Peyer's patch (tissue), 4 donors: ENCODE measurements around the gene TYRP1. TPM values are rescaled to one million over a fixed set of nuclear protein-coding genes. Genes with fewer than 3 reads are reported as not detected.

Experiments used
- DNase-seq, 3 donors: peaks; one replicate each; pipeline ENCODE4 v3.0.0-alpha.2; 2017 to 2019
- H3K27ac ChIP-seq, 4 donors: fragments of 200-600 bp; sonication (generic); one replicate each; pipeline ENCODE4 v1.5.1; 2016 to 2019
- H3K27me3 ChIP-seq, 2 donors: fragments of 200-600 bp; sonication (generic); one replicate each; pipeline ENCODE4 v1.5.1; 2019
- H3K36me3 ChIP-seq, 3 donors: fragments of 200-600 bp; sonication (generic); one replicate each; pipeline ENCODE4 v1.5.1; 2016 to 2019
- H3K4me1 ChIP-seq, 4 donors: fragments of 200-600 bp; sonication (generic); one replicate each; pipeline ENCODE4 v1.5.1; 2016 to 2019
- H3K4me3 ChIP-seq, 4 donors: fragments of 200-600 bp; sonication (generic); 1 replicate in 3 of 4; 2 replicates in 1 of 4; pipeline ENCODE4 v1.5.1; 2016 to 2019; ENCODE audit warnings: mild to moderate bottlenecking in 1 of 4
- H3K9me3 ChIP-seq, 4 donors: fragments of 200-600 bp; sonication (generic); one replicate each; pipeline ENCODE4 v1.5.1; 2016 to 2019; ENCODE audit warnings: mild to moderate bottlenecking in 1 of 4
- CTCF ChIP-seq, 6 experiments: fragments of 450-650 bp in 4 of 6; fragments of 200-600 bp in 2 of 6; sonication (generic) in 1 of 6; IDR thresholded peaks; one replicate each; pipeline ENCODE4 v1.5.1; 2017 to 2019; ENCODE audit warnings: antibody characterized with exemption in 6 of 6, mild to moderate bottlenecking in 3 of 6, moderate library complexity in 1 of 6
- POLR2A ChIP-seq, 2 donors: fragments of 450-650 bp; IDR thresholded peaks; one replicate each; pipeline ENCODE4 v1.5.1; 2017; ENCODE audit warnings: antibody characterized with exemption in 2 of 2, mild to moderate bottlenecking in 2 of 2, moderate library complexity in 2 of 2
- total RNA-seq, 4 donors: library from RNA; depleted of rRNA; stranded (reverse); fragments of >200 nt; gene quantifications; one replicate each; pipeline ENCODE4 v1.1.0, GENCODE V29; 2016

TYRP1 gene
- total RNA-seq, 4 donors from 2014 or later = 0.70 to 2.5 (median 0.80) TPM; not detected in 1

- H3K4me3 ChIP-seq = no peak overlapping the region
- H3K36me3 ChIP-seq = no peaks in the 10 kb centered on the region
- no peak for DNase-seq
- H3K9me3 ChIP-seq = no peaks in the 10 kb centered on the region
- no peaks in the 10 kb centered on the region for H3K4me1 ChIP-seq
- no peaks in the 10 kb centered on the region for H3K27me3 ChIP-seq
- H3K27ac ChIP-seq = no peak overlapping the region
- TF ChIP-seq POLR2A (IDR thresholded peaks at IDR 0.05) (no peak), CTCF (IDR thresholded peaks at IDR 0.05) (no peak)
These were observed 47.7 kb downstream of the TYRP1 start for GRCh38 chr9:12740845-12741244.

- Histone ChIP-seq H3K4me3 (no peak overlapping the region), H3K27me3 (no peaks in the 10 kb centered on the region), H3K4me1 (no peaks in the 10 kb centered on the region), H3K36me3 (no peaks in the 10 kb centered on the region), H3K9me3 (no peaks in the 10 kb centered on the region), H3K27ac (no peak overlapping the region)
- no peak for DNase-seq
- no peak for TF ChIP-seq CTCF (IDR thresholded peaks at IDR 0.05)
- TF ChIP-seq POLR2A (IDR thresholded peaks at IDR 0.05) = no peak
These were observed 54.8 kb downstream of the TYRP1 start for GRCh38 chr9:12748016-12748415.

GRCh38 chr9:12748954-12749353 is 55.8 kb downstream of the TYRP1 start:
- H3K27ac ChIP-seq = no peak overlapping the region
- no peaks in the 10 kb centered on the region for H3K36me3 ChIP-seq
- no peaks in the 10 kb centered on the region for H3K4me1 ChIP-seq
- no peak for TF ChIP-seq CTCF (IDR thresholded peaks at IDR 0.05)
- TF ChIP-seq POLR2A (IDR thresholded peaks at IDR 0.05) = no peak
- H3K4me3 ChIP-seq = no peak overlapping the region
- H3K27me3 ChIP-seq = no peaks in the 10 kb centered on the region
- DNase-seq = no peak
- no peaks in the 10 kb centered on the region for H3K9me3 ChIP-seq

- H3K4me1 ChIP-seq = no peaks in the 10 kb centered on the region
- H3K27me3 ChIP-seq = no peaks in the 10 kb centered on the region
- no peaks in the 10 kb centered on the region for H3K9me3 ChIP-seq
- no peak overlapping the region for H3K27ac ChIP-seq
- no peak for TF ChIP-seq POLR2A (IDR thresholded peaks at IDR 0.05)
- no peak for DNase-seq
- no peak overlapping the region for H3K4me3 ChIP-seq
- H3K36me3 ChIP-seq = no peaks in the 10 kb centered on the region
These were observed 60.7 kb downstream of the TYRP1 start for GRCh38 chr9:12753931-12754330.

GRCh38 chr9:12759761-12760160 is 66.6 kb downstream of the TYRP1 start:
- TF ChIP-seq CTCF (IDR thresholded peaks at IDR 0.05) = no peak
- no peak for TF ChIP-seq POLR2A (IDR thresholded peaks at IDR 0.05)
- H3K36me3 ChIP-seq = no peaks in the 10 kb centered on the region
- no peaks in the 10 kb centered on the region for H3K9me3 ChIP-seq
- H3K27me3 ChIP-seq = no peaks in the 10 kb centered on the region
- no peak overlapping the region for H3K4me3 ChIP-seq
- H3K4me1 ChIP-seq = no peaks in the 10 kb centered on the region
- no peak overlapping the region for H3K27ac ChIP-seq
- DNase-seq = no peak

Other genes with a start within 250 kb of the TYRP1 start
- gene LURAP1L, start 81.6 kb downstream of the TYRP1 start, total RNA-seq = 10 to 100 TPM in 3 of 4 donors, 1 to 10 TPM in 1; 7.4 to 33.3 (median 14.3) TPM